HG03095 (cell line): Measurements from ENCODE around the gene CFAP20DC.
"Not testable (repeated sequence)": the region's sequence is repeated elsewhere in the genome, so short reads cannot be mapped to it uniquely, and the experiment has no call there.

Source experiments
- ATAC-seq: cut with Tn5 transposase; IDR thresholded peaks from one replicate; pipeline ENCODE4 v1.9.1; 2021; ENCODE audit warnings: moderate library complexity; ENCODE audit not compliant: unreplicated experiment

Gene CFAP20DC

GRCh38 chr3:58967866-58968265 lies 82.0 kb downstream of the CFAP20DC start:
- not testable (repeated sequence) for ATAC-seq

GRCh38 chr3:58965865-58966264 lies 84.0 kb downstream of the CFAP20DC start:
- no peak for ATAC-seq

GRCh38 chr3:58963928-58964503 lies 85.8 kb downstream of the CFAP20DC start:
- ATAC-seq: no peak

- ATAC-seq: no peak
These were observed 87.0 kb downstream of the CFAP20DC start for GRCh38 chr3:58962816-58963215.

DNA sequence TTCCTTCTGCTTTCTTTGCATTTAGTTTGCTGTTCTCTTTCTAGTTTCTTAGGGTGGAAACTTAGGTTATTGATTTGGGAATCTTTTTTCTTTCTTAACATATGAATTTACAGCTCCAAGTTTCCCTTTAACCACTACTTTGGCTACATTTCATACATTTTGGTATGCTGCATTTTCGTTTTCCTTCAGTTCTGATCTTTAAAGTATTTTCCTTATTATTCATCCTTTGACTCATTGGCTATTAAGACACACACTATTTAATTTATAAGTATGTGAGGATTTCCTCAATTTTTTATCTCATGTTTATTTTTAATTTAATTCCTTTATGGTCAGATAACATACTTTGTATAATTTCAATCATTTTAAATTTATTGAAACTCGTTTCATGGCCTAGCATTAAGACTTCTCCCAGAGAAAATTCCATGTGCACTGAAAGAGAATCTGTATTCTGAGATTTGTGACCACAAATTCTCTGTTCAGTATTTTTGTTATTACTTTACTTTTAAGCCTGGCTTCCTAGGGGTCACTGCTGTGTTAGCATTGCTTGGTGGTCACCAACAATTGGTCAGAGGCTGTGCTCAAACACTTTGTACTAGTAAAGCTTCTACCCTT lies 87.7 kb downstream of the CFAP20DC start:
- ATAC-seq: no peak

- ATAC-seq: no peak
These were observed 94.5 kb downstream of the CFAP20DC start for GRCh38 chr3:58955308-58955707.

DNA sequence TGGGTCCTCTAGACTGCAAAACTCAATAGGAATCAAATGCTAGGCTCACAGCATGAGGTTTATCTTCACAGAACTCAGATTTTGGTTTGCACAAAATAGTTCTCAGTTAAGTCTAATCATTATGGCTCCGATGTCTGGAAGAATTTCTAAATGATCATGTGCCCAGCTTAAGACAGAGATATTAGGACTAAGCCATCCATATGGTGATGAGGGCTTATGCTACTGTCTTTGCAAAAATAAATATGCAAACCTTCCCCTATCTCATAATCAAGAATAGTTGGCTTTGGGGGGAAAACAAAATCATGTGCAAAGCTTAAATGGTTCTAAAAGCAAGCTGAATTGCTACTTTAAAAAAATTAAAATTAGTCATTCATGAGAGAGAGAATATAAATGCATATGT lies 96.5 kb downstream of the CFAP20DC start:
- ATAC-seq: no peak

GRCh38 chr3:58952128-58952917 lies 97.5 kb downstream of the CFAP20DC start:
- no peak for ATAC-seq

GRCh38 chr3:58948018-58948417 lies 101.8 kb downstream of the CFAP20DC start:
- no peak for ATAC-seq

GRCh38 chr3:58946875-58947274 lies 103.0 kb downstream of the CFAP20DC start:
- no peak for ATAC-seq

GRCh38 chr3:58938057-58938456 lies 111.8 kb downstream of the CFAP20DC start:
- no peak for ATAC-seq

GRCh38 chr3:58924578-58924977 lies 125.2 kb downstream of the CFAP20DC start:
- no peak for ATAC-seq

DNA sequence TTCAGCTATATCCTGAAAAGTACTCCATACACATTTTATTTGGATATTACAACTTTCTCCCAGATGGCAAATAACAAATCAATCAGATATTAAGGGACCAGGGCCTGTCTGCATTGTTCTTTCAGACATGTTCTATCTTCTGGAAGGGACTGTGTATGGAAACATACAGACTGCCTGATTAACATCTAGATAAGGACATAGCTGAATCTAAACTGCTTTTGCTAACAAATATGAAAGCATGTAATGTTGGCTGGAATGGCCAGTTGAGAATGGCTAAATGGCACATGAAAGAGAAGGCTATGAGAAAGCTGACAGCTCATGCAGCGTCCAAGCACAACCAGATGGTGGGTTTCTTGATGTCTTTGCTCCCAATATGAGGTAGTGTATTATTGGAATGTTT lies 149.4 kb downstream of the CFAP20DC start:
- ATAC-seq: no peak

- peak; percentile 14 for ATAC-seq
These were observed 149.9 kb downstream of the CFAP20DC start for GRCh38 chr3:58899953-58900298.

- ATAC-seq: peak; percentile 77
These were observed 150.5 kb downstream of the CFAP20DC start for GRCh38 chr3:58899159-58899952.

GRCh38 chr3:58898513-58898912 lies 151.3 kb downstream of the CFAP20DC start:
- no peak for ATAC-seq

DNA sequence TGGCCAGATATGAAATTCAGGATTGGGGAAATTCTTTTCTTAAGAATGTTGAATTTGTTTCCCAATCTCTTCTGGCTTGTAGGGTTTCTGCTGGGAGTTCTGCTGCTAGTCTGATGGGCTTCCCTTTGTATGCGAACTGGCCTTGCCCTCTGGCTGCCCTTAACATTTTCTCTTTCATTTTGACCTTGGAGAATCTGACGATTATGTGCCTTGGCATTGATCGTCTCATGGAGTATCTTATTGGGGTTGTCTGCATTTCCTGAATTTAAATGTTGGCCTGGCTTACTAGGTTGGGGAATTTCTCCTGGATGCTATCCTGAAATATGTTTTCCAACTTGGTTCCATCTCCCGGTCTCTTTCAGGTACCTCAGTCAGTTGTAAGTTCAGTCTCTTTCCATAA lies 152.2 kb downstream of the CFAP20DC start:
- ATAC-seq: no peak

GRCh38 chr3:58895678-58896077 lies 154.1 kb downstream of the CFAP20DC start:
- not testable (repeated sequence) for ATAC-seq

GRCh38 chr3:58892526-58892925 lies 157.3 kb downstream of the CFAP20DC start:
- not testable (repeated sequence) for ATAC-seq

DNA sequence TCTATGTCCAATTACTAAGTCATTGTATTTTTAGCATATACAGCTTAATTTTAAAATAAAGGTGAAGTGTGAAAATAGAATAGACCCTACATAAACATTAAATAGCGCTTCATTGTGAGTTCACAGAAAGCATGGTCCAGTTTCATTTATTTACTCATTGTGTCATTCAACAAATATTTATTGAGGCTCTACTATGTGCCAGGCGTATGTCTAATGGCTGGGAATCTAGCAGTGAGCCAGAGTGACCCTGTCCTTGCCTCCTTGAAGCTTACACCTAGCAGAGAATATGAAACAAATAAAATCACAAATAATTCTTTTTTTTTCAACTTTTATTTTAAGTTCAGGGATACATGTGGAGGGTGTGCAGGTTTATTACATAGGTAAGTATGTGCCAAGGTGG lies 161.7 kb downstream of the CFAP20DC start:
- ATAC-seq: no peak

DNA sequence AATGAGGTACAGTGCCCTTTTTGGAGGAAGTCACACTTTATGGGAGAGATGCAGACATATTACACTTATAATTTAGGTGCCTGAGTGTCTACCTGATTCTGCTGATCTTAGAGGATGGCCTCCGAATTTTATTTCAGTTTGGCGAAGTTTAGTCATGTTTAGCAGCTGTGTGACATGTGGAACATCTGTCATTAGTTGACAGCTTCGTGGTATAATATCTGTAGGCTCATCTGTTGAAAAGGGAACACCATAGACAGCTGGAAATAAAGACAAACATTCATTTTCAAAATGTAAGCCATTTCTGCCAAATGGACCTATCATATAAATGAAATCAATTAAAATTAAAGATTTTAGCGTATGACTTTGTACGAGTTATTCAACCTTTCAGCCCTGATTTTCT lies 165.4 kb downstream of the CFAP20DC start:
- ATAC-seq: no peak
